Activated CD4-positive, alpha-beta T cell treated with anti-CD3 and anti-CD28 coated beads for 4 hours (primary cell): ENCODE measurements around the gene EFCAB12.
"Not testable (repeated sequence)": the region's sequence is repeated elsewhere in the genome, so short reads cannot be mapped to it uniquely, and the experiment has no call there.

Experiments used
- DNase-seq, 2 donors: peaks; one replicate each; pipeline ENCODE4 v3.0.0-alpha.2; 2020

Gene EFCAB12

DNA sequence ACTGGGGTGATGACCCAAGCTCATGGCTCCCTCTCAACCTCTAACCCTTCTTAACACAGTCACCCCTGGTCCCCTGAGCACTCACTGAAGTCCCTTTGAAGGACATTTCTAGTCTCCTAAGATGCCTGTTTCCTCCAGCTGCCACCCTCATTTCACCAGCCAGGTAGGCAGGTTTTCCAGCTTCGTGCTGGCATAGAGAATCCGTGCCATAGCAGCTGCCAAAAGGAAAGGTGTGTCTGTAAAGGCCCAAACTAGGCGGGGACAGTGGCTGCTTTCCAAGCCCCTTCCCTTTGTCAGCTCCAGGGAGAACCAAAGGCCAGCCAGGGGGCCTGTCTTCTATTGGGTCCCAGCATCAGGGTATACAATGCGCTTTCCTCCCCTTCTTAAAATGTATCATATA lies 36.9 kb downstream of the EFCAB12 start:
- not testable (repeated sequence) for DNase-seq

DNA sequence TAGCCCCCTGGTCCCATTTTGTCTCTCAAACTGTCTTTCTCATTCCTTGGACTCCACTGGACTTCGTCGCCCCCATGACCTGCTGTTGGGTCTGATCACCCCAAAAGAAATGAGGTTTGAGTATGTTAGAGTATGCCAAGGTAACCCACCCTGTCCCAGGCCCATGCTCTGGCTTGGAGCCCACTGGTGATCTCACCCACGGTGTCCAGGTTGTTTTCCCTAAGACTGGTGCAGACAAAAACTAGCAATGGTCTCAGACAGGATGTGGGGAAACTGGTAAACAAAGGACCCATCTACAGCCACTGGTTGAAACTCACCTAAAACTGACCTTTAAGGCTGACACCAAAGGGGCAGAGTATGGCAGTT lies 38.9 kb downstream of the EFCAB12 start:
- DNase-seq = no peak

DNA sequence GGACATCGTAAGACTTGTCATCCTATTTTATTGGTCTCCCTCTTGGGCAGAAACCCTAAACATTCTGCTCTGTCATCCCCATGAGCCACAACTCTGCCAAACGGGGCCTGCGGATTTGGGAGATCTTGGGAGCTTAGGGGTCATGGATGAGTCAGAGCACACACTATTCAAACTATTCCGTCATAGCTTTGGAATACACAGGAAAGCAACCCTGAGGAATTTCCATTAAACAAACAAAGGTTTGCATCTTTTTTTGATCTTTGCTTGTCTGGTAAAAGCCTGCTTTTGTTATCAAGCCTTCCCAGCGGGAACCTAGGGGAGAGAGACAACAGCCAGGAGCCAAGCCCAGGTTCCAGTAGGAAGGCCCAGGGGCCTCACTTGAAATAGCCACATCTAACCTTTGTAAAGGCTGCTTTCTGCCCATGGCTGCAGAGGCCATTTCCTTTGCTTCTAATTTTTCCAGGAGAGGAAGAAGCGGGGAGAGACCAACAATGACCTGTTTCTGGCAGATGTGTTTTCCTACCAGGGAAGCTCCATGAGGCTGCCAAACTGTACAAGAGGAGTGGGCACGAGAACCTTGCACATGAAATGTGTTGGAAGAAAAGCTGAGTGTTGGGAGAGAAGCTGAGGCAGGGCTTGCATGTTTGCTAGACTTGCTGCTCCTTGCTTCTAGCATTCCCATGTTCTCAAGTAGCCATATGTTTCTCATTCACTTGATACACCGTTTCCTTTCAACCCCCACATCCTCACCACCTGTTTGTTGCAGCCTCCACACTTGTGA lies 39.5 kb downstream of the EFCAB12 start:
- DNase-seq = not testable (repeated sequence)

GRCh38 chr3:129387487-129387886 lies 40.9 kb downstream of the EFCAB12 start:
- DNase-seq = no peak

GRCh38 chr3:129386984-129387383 lies 41.5 kb downstream of the EFCAB12 start:
- DNase-seq = no peak

DNA sequence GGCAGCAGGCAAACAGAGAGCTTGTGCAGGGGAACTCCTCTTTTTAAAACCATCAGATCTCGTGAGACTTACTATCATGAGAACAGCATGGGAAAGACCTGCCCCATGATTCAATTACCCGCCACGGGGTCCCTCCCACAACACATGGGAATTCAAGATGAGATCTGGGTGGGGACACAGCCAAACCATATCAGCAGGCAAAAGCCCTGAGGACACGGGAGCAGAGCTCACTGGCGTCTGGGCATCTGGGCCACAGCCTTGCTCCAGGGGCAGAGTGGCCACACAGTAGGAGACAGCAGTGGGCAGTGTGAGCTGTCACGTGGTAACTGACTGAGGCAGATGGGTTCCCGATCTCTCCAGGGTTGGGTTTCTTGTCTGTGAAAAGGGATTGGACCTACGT lies 42.9 kb downstream of the EFCAB12 start:
- not testable (repeated sequence) for DNase-seq

DNA sequence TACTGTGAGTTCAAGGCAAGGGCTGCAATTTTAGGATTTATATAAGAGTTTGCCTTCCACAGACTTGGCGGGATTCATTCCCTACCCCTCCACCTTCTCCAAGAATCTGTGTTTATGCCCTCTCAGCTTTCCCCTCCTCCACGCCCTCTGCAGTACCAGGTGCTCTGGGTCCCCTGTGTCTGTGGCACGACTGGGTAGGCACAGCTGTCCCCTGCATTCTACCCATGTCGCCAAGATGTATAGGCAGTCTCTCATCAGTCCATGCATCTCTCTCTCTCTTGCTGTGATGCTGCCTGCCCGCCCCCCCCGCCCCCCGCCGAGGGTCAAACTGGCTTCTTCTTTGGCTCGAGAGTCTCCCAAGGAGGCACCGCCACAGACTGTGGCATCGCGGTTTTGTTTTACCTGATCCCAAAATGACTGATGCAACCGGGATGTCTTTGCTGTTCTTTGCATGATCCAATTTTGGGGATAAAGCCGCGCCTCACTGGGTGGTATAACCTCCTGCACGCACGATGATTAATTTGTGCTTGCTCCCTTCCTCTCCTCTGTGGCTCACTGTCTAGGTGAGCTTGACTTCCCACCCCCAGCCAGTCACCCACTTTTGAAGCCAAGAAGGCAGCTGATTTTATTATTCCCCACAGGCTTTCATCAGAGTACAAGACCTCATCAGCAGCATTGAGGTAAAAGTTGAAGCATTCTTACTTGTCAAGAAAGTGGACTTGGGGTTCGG lies 43.7 kb downstream of the EFCAB12 start:
- no peak for DNase-seq

DNA sequence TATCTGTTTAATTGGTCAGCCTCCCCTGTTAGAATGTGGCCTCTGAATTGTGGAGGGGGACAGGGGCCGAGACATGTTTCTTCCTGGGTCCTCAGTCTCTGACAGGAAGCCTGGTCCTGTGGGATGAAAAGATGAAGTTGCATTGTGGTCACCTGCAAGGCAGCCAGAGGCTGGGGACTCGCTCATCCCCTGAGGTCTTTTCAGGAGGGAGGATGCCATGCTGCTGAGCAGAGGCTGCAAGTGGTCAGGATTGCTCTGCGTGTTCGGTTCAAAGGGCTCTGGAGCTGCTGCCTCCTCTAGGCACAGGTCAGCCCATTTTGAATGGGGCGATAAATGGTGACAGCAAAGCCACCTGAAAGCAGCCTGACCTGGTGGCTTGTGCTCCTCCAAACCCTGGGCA lies 44.3 kb downstream of the EFCAB12 start:
- DNase-seq = not testable (repeated sequence)

DNA sequence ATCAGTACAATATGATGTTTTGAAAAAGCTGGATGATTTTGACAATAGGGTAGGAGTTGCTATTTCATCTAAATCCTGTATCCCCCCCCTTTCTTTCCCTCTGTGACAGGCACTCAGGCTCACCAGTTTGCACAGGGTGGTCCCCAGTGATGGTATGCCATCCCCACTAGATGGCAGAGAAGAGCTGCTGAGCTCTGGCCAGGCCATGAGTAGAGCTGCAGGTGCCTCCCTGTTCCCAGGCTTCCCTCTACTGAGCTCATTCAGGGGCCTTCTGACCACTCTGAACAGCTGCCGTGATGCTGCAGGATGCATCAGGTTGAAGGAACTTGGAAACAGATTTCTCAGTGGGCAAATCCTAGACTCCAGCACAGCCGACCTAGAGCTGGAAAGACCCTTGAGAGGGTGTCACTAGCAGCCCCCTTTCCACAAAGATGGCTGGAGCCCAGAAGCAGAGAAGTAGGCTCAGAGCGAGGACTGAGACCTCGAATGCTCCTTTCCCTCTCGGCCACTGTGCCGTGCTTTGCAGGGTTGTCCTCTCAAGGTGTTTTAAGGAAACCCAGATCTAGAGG lies 45.1 kb downstream of the EFCAB12 start:
- peak; percentile 33 to 38 for DNase-seq

GRCh38 chr3:129382366-129382765 lies 46.1 kb downstream of the EFCAB12 start:
- DNase-seq = no peak

- no peak for DNase-seq
Observed at GRCh38 chr3:129379582-129380358, 48.7 kb downstream of the EFCAB12 start.

- DNase-seq = no peak
Observed at GRCh38 chr3:129378949-129379348, 49.5 kb downstream of the EFCAB12 start.

DNA sequence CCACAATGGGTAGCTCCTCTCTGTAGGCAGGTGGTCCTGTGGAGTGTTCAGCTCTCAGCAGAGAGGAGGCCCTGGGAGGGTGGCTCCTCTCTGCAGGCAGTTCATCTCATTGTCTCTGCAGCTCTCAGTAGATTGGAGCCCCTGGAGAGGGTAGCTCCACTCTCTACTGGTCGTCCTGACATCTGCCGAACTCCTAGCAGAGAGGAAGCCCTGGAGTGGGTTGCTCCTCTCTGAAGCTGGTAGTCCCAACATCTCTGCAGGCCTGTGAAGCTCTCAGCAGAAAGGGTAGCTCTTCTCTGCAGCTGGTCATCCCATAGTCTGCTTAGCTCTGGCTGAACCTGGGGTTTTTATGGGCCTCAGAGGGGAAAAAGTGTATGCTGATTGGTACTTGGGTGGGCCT lies 50.8 kb downstream of the EFCAB12 start:
- DNase-seq = no peak

GRCh38 chr3:129375099-129375498 lies 53.3 kb downstream of the EFCAB12 start:
- no peak for DNase-seq

GRCh38 chr3:129371041-129371826 lies 57.2 kb downstream of the EFCAB12 start:
- DNase-seq = no peak

DNA sequence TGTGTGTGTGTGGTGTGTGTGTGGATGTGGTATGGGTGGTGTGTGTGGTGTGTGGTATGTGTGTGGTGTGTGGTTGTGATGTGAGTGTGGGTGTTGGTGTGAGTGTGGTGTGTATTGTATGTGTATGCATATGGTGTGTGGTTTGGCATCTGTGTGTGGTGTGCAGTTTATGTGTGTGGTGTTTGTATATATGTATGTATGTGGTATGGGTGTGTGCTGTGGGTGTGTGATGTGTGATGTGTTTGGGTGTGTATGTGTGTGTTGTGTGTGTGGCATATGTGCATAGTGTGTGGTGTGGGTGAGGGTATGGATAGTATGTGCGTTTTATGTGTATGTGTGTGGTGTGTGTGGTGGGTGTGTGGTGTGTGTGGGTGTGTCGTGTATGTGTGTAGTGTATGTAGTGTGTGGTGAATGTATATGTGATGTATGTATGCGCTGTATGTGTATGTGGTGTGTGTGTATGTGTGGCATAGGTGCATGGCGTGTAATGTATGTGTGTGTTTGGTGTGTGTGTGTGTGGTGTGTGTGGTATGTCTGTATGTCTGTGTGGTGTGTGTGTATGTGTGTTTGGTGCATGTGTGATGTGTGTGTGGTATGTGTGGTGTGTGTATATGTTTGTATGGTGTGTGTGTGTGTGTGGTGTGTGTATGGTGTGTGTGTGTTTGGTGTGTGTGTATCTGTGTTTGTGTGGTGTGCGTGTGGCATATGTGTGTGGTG lies 58.0 kb downstream of the EFCAB12 start:
- no peak for DNase-seq

- no peak for DNase-seq
Observed at GRCh38 chr3:129369711-129370110, 58.7 kb downstream of the EFCAB12 start.

- DNase-seq = no peak
Observed at GRCh38 chr3:129367821-129368220, 60.6 kb downstream of the EFCAB12 start.

- DNase-seq = no peak
Observed at GRCh38 chr3:129366312-129366831, 62.1 kb downstream of the EFCAB12 start.

- DNase-seq = no peak
Observed at GRCh38 chr3:129365296-129366136, 62.9 kb downstream of the EFCAB12 start.

- DNase-seq = not testable (repeated sequence)
Observed at GRCh38 chr3:129364811-129365210, 63.6 kb downstream of the EFCAB12 start.
